Neutrophil (primary cell): ENCODE measurements around the gene PTPRD.

ENCODE experiments used
- H3K27ac ChIP-seq: fragments of 200-600 bp; sonication (generic); 2 replicates; pipeline ENCODE4 v1.5.1; 2016; ENCODE audit warnings: mild to moderate bottlenecking, moderate library complexity
- H3K27me3 ChIP-seq: fragments of 200-600 bp; sonication (generic); 2 replicates; pipeline ENCODE4 v1.6.0; 2016; ENCODE audit warnings: mild to moderate bottlenecking
- H3K36me3 ChIP-seq: fragments of 200-600 bp; sonication (generic); 2 replicates; pipeline ENCODE4 v1.5.1; 2017
- H3K4me1 ChIP-seq, 2 experiments: fragments of 200-600 bp in 1 of 2; sonication (generic) in 1 of 2; 1 replicate in 1 of 2; 2 replicates in 1 of 2; pipeline versions ENCODE4 v1.5.1 to v1.6.1; 2013 to 2016; ENCODE audit warnings: low read depth in 1 of 2, low read length in 1 of 2, mild to moderate bottlenecking in 1 of 2, moderate library complexity in 1 of 2; ENCODE audit not compliant: control insufficient read depth in 1 of 2, insufficient read depth in 1 of 2
- H3K4me3 ChIP-seq, 2 experiments: fragments of 200-600 bp in 1 of 2; sonication (generic) in 1 of 2; 1 replicate in 1 of 2; 2 replicates in 1 of 2; pipeline ENCODE4 v1.5.1; 2013 to 2016; ENCODE audit warnings: low read depth in 1 of 2, low read length in 1 of 2, mild to moderate bottlenecking in 1 of 2, moderate library complexity in 1 of 2
- H3K9me3 ChIP-seq: fragments of 200-600 bp; sonication (generic); 2 replicates; pipeline ENCODE4 v1.5.1; 2016
- TF ChIP-seq, protein P1 (sequence below): fragments of 200-600 bp; sonication (generic); IDR thresholded peaks from 2 replicates; pipeline ENCODE4 v1.5.1; 2016; ENCODE audit warnings: antibody characterized with exemption

The PTPRD gene

DNA sequence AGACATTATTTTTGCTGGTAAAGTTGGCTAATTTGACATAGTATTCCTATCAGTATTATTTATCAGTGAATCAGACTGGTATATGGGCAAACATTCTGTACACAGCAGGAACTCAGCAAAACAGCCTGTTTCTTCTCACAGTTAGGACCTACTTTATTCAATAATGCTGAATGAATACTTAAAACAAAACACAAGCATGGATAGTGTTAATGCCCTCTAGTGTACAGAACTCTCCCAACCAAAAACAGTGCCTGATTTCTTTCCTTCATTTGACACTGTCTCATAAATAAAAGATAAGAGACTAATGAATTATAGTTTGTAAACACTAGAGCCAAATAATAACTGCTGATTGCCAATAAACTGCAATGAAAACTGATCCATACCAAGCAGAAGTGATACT, 1113.3 kb downstream of the PTPRD start:
- Histone ChIP-seq H3K36me3 (no peaks in the 10 kb centered on the region), H3K4me1 (no peaks in the 10 kb centered on the region), H3K27ac (no peak overlapping the region), H3K9me3 (no peaks in the 10 kb centered on the region), H3K4me3 (no peak overlapping the region), H3K27me3 (no peaks in the 10 kb centered on the region)
- TF ChIP-seq, protein P1, sequence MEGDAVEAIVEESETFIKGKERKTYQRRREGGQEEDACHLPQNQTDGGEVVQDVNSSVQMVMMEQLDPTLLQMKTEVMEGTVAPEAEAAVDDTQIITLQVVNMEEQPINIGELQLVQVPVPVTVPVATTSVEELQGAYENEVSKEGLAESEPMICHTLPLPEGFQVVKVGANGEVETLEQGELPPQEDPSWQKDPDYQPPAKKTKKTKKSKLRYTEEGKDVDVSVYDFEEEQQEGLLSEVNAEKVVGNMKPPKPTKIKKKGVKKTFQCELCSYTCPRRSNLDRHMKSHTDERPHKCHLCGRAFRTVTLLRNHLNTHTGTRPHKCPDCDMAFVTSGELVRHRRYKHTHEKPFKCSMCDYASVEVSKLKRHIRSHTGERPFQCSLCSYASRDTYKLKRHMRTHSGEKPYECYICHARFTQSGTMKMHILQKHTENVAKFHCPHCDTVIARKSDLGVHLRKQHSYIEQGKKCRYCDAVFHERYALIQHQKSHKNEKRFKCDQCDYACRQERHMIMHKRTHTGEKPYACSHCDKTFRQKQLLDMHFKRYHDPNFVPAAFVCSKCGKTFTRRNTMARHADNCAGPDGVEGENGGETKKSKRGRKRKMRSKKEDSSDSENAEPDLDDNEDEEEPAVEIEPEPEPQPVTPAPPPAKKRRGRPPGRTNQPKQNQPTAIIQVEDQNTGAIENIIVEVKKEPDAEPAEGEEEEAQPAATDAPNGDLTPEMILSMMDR: no peak

DNA sequence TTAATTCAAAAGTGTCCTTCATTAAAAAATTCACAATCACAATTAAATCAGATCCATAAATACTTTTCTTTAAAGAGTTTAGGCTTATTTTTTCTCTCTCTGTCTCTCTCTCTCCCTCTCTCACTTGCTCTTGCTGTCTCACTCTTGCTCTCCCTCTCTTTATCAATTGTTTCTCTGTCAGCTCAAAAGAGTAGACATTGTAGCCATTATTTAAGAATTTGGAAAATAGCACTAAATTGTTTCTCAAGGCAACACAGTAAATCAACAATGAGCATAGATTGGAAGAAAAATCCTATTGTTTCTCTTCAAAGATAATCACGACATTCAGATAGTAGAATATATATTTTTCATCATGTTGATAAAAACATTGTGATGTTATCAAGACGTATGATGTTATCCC, 1114.0 kb downstream of the PTPRD start:
- no peak overlapping the region for H3K4me3 ChIP-seq
- TF ChIP-seq, protein P1: no peak
- no peaks in the 10 kb centered on the region for H3K27me3 ChIP-seq
- no peaks in the 10 kb centered on the region for H3K4me1 ChIP-seq
- H3K27ac ChIP-seq: no peak overlapping the region
- no peaks in the 10 kb centered on the region for H3K9me3 ChIP-seq
- no peaks in the 10 kb centered on the region for H3K36me3 ChIP-seq

DNA sequence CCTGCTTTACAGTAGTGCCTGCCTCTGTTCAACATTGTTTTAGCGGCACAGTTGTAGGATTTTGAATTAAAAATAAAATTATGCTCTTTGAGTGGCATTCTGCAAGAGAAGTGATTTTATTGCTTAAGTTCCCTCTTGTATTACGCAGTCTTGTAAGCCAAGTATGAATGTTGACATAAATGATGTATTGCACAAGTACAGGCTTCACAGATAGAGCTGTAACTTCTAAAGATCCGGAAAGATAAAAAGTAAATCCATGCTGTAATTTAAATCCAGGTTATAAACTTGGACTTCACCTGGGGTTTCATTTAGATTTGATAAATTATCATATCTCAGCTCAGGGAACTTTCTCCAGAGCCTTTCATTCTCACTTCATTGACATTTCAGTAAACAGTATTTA, 1114.7 kb downstream of the PTPRD start:
- Histone ChIP-seq H3K27ac (no peak overlapping the region), H3K36me3 (no peaks in the 10 kb centered on the region), H3K27me3 (no peaks in the 10 kb centered on the region), H3K4me3 (no peak overlapping the region), H3K9me3 (no peaks in the 10 kb centered on the region), H3K4me1 (no peaks in the 10 kb centered on the region)
- TF ChIP-seq, protein P1: no peak

DNA sequence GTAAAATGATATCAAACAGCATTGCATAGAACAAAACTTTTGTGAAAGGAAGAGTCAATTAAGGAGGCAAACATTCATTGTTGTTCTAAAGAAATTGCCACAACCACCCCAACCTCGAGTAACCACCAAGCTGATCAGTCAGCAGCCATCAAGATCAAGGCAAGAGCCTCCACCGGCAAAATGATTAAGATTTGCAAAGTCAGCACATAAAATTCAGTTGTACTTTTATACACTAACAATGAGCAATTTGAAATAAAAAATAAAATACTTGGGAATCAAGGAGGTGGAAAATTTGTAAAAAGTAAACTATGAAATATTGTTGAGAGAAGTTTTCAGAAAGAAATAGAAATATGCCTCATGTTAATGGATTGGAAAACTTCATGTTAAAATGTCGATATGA, 1118.5 kb downstream of the PTPRD start:
- H3K27ac ChIP-seq: no peak overlapping the region
- no peaks in the 10 kb centered on the region for H3K27me3 ChIP-seq
- no peaks in the 10 kb centered on the region for H3K4me1 ChIP-seq
- TF ChIP-seq, protein P1: no peak
- no peaks in the 10 kb centered on the region for H3K36me3 ChIP-seq
- no peaks in the 10 kb centered on the region for H3K9me3 ChIP-seq
- no peak overlapping the region for H3K4me3 ChIP-seq

DNA sequence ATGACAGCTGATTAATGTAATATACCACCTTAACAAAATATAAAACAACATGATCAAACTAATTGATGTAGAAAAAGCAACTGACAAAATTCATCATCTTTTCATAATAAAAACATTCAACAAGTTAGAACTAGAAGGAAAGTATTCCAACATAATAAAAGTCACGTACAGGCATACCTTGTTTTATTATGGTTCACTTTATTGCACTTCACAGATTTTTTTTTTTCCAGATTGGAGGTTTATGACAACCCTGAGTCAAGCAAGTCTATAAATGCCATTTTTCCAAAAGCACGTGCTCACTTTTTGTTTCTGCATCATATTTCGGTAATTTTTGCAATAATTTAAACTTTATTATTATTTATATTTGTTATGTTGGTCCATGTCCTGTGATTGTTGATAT, 1120.3 kb downstream of the PTPRD start:
- TF ChIP-seq, protein P1: no peak
- H3K9me3 ChIP-seq: no peaks in the 10 kb centered on the region
- H3K4me1 ChIP-seq: no peaks in the 10 kb centered on the region
- H3K4me3 ChIP-seq: no peak overlapping the region
- H3K36me3 ChIP-seq: no peaks in the 10 kb centered on the region
- no peaks in the 10 kb centered on the region for H3K27me3 ChIP-seq
- no peak overlapping the region for H3K27ac ChIP-seq

DNA sequence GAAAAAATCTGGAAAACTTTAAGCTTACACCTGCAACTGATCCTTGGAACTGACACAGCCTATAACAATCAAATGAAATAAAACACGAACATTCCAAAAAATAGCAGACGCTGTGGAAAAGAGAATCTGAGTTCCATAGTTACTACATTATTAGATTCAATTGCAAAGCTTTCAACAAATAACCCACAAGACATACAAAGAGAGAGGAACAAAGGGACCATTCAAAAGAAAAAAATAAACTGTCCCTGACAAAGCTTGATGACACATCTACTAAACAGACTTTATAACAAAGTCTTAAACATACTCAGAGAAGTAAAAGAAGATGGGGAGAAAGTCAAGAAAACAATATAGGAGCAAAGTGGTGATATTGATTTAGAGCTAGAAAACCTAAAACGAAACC, 1123.6 kb downstream of the PTPRD start:
- Histone ChIP-seq H3K9me3 (no peaks in the 10 kb centered on the region), H3K4me3 (no peak overlapping the region), H3K27me3 (no peaks in the 10 kb centered on the region), H3K27ac (no peak overlapping the region), H3K4me1 (no peaks in the 10 kb centered on the region), H3K36me3 (no peaks in the 10 kb centered on the region)
- TF ChIP-seq, protein P1: no peak
